K562 (cell line): Measurements from ENCODE around the gene NFKBIA. TPM values are rescaled to one million over a fixed set of nuclear protein-coding genes. Genes with fewer than 3 reads are reported as not detected.
A peak's percentile ranks its signal among the peaks of the same experiment; 100 is the strongest.

Experiments
- AFF1 ChIP-seq, 2 experiments: fragments of 450-650 bp; IDR thresholded peaks; 2 replicates each; pipeline ENCODE4 v1.6.1; 2018; ENCODE audit warnings: mild to moderate bottlenecking in 2 of 2, low read depth in 1 of 2; ENCODE audit not compliant: partially characterized antibody in 2 of 2
- ATF3 ChIP-seq, 2 experiments: fragments of 450-650 bp in 1 of 2; sonication (generic) in 1 of 2; formaldehyde crosslinking in 1 of 2; IDR thresholded peaks in 1 of 2; conservative IDR thresholded peaks in 1 of 2; 2 replicates each; pipeline versions ENCODE4 v1.6.1 to v1.8.1; 2016 to 2023; ENCODE audit warnings: mild to moderate bottlenecking in 2 of 2, moderate library complexity in 2 of 2, inconsistent platforms in 1 of 2, missing genetic modification reagents in 1 of 2
- BRD4 ChIP-seq: fragments of 200-600 bp; sonication (generic); IDR thresholded peaks from 2 replicates; pipeline ENCODE4 v1.6.1; 2017; ENCODE audit warnings: inconsistent platforms
- CREM ChIP-seq: IDR thresholded peaks from 2 replicates; pipeline ENCODE4 v1.6.1; 2014; ENCODE audit warnings: antibody characterized with exemption, low read depth
- CTBP1 ChIP-seq: fragments of 450-650 bp; IDR thresholded peaks from 2 replicates; pipeline ENCODE4 v1.6.1; 2016; ENCODE audit warnings: borderline replicate concordance
- DMBX1 ChIP-seq: fragments of 250-450 bp; sonication (Bioruptor Pico); IDR thresholded peaks from 2 replicates; pipeline ENCODE4 v1.8.0; 2022; ENCODE audit warnings: inconsistent platforms, mild to moderate bottlenecking, moderate library complexity, borderline replicate concordance
- FOS ChIP-seq: IDR thresholded peaks from 3 replicates; pipeline ENCODE4 v1.6.1; 2011; ENCODE audit not compliant: insufficient read length; ENCODE audit errors: extremely low read depth
- NKRF ChIP-seq: fragments of 450-650 bp; IDR thresholded peaks from 2 replicates; pipeline ENCODE4 v1.6.1; 2016; ENCODE audit warnings: borderline replicate concordance
- NR0B1 ChIP-seq: fragments of 450-650 bp; IDR thresholded peaks from one replicate; pipeline ENCODE4 v1.6.1; 2018; ENCODE audit warnings: mild to moderate bottlenecking, moderate library complexity; ENCODE audit not compliant: partially characterized antibody
- TOE1 ChIP-seq, 2 experiments: fragments of 450-650 bp in 1 of 2; sonication (generic) in 1 of 2; formaldehyde crosslinking in 1 of 2; IDR thresholded peaks; 2 replicates each; pipeline versions ENCODE4 v1.7.1 to v1.8.0; 2016 to 2022; ENCODE audit warnings: borderline replicate concordance in 2 of 2, mild to moderate bottlenecking in 2 of 2, antibody characterized with exemption in 1 of 2, inconsistent platforms in 1 of 2, low read depth in 1 of 2, missing genetic modification reagents in 1 of 2, moderate library complexity in 1 of 2
- TSHZ1 ChIP-seq: fragments of 250-450 bp; sonication (Bioruptor Pico); IDR thresholded peaks from 2 replicates; pipeline ENCODE4 v1.4.0; 2020; ENCODE audit warnings: mild to moderate bottlenecking, moderate library complexity
- polyA plus RNA-seq, 8 experiments: library from polyadenylated mRNA; depleted of rRNA in 4 of 8; stranded (reverse) in 5 of 8; unstranded in 3 of 8; fragments of >200 nt; fragmentation: Nextera tagmentation in 2 of 8; fragmentation: Illumina TruSeq in 1 of 8; extraction: Ambion mirVana in 2 of 8; extraction: Trizol in 1 of 8; gene quantifications; 2 replicates each; pipeline versions ENCODE4 v1.2.1 to v1.2.3, GENCODE V29; 2011 to 2014; ENCODE audit warnings: inconsistent platforms in 1 of 8, missing spikeins in 1 of 8
- total RNA-seq, 7 experiments: library from RNA; depleted of rRNA in 6 of 7; stranded (reverse); fragments of >200 nt in 6 of 7; fragmentation: Illumina TruSeq in 2 of 7; extraction: Trizol in 2 of 7; gene quantifications; 2 replicates each; pipeline versions ENCODE4 v1.2.1 to v1.2.3, GENCODE V29; 2011 to 2021; ENCODE audit warnings: low replicate concordance in 1 of 7

NFKBIA gene
- total and polyA plus RNA-seq, 9 of the 15 experiments (the other 6 are each of a cell fraction or from before 2014, with no cell fraction given) = 6.9 to 31.8 (median 18.2) TPM

- TF ChIP-seq AFF1 (IDR thresholded peaks at IDR 0.05; ENCODE audit: low read depth in 1 of 2, partially characterized antibody in 2 of 2) (no peak), ATF3 (IDR thresholded peaks at IDR 0.05) (peak; percentile 88), ATF3 (CRISPR knock-in tag; conservative IDR thresholded peaks at IDR 0.05) (0 out of 2 replicates have a peak, but pooled peaks have one; percentile 32), CTBP1 (peak; percentile 55), CREM (peak; percentile 61; the same call in 1 of the 2 replicates), BRD4 (no peak), TSHZ1 (0 out of 2 replicates have a peak, but pooled peaks have one; percentile 47), FOS (peak; percentile 36), DMBX1 (CRISPR knock-in tag) (peak; percentile 79), NR0B1 (no peak), NKRF (no peak), TOE1 (IDR thresholded peaks at IDR 0.05; ENCODE audit: borderline replicate concordance) (peak; percentile 33; the same call in 1 of the 2 replicates), TOE1 (CRISPR knock-in tag; IDR thresholded peaks at IDR 0.05; ENCODE audit: borderline replicate concordance, low read depth) (no peak)
Observed at GRCh38 chr14:35365130-35366055, 39.2 kb downstream of the NFKBIA start (continued).
